ENCODE data around the gene ZFYVE9.
A peak's percentile ranks its signal among the peaks of the same experiment; 100 is the strongest.

The ZFYVE9 gene

DNA sequence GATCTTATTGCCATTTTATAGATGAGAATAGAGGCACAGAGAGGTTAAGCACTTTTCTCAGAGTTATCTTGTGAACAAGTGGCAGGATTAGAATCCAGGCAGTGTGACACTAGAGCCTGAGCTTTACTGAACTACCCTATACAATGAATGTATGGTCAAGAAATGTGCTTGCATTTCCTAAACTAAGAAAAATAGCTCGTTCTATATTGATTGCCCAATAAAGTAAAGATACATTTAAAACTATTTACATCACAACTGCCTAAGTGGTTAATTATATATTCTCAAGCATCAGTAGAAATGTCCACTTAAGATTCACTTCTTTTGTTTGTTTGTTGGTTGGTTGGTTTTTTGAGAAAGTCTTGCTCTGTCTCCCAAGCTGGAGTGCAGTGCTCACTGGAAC lies 91.6 kb downstream of the ZFYVE9 start:
- ChIA-PET CTCF (no interaction called here), POLR2A (no interaction called here)
- Histone ChIP-seq H3K27ac (ENCODE audit: extremely low read depth, low read depth, low read length) (no peak overlapping the region), H3K4me3 (ENCODE audit: low read depth, low read length) (no peak overlapping the region), H3K9me3 (ENCODE audit: control insufficient read depth, insufficient read depth, low read depth, low read length) (no peaks in the 10 kb centered on the region), H3K4me1 (ENCODE audit: control insufficient read depth, insufficient read depth, low read length) (no peaks in the 10 kb centered on the region), H3K36me3 (ENCODE audit: control insufficient read depth in 2 of 2, insufficient read depth in 1 of 2, low read length in 2 of 2) (no peaks in the 10 kb centered on the region)
- TF ChIP-seq SCRT1 (tag by site-specific recombination; IDR thresholded peaks at IDR 0.05; ENCODE audit: borderline replicate concordance) (no peak), ZNF660 (tag by site-specific recombination; IDR thresholded peaks at IDR 0.05) (peak; percentile 64; the same call in 1 of the 2 replicates), ZNF561 (tag by site-specific recombination; IDR thresholded peaks at IDR 0.05; ENCODE audit: borderline replicate concordance) (no peak), ZNF707 (tag by site-specific recombination; IDR thresholded peaks at IDR 0.05) (no peak), ZNF558 (tag by site-specific recombination; IDR thresholded peaks at IDR 0.05) (no peak), ZNF596 (tag by site-specific recombination; IDR thresholded peaks at IDR 0.05) (0 out of 2 replicates have a peak, but pooled peaks have one; percentile 20), ZNF571 (tag by site-specific recombination; IDR thresholded peaks at IDR 0.05) (no peak)

- H3K4me3 ChIP-seq (ENCODE audit: low read depth, low read length) = no peak overlapping the region
- POLR2A ChIA-PET = no interaction called here
Measured at GRCh38 chr1:52234014-52234413, 92.1 kb downstream of the ZFYVE9 start.

GRCh38 chr1:52234708-52235107 lies 92.8 kb downstream of the ZFYVE9 start:
- H3K36me3 ChIP-seq (ENCODE audit: control insufficient read depth in 2 of 2, insufficient read depth in 1 of 2, low read length in 2 of 2) = no peaks in the 10 kb centered on the region
- CTCF ChIA-PET = no interaction called here
- H3K4me1 ChIP-seq (ENCODE audit: control insufficient read depth, insufficient read depth, low read length) = no peaks in the 10 kb centered on the region
- no peak overlapping the region for H3K27ac ChIP-seq (ENCODE audit: extremely low read depth, low read depth, low read length)
- H3K4me3 ChIP-seq (ENCODE audit: low read depth, low read length) = no peak overlapping the region
- POLR2A ChIA-PET = no interaction called here
- H3K9me3 ChIP-seq (ENCODE audit: control insufficient read depth, insufficient read depth, low read depth, low read length) = no peaks in the 10 kb centered on the region
- TF ChIP-seq, protein P1, sequence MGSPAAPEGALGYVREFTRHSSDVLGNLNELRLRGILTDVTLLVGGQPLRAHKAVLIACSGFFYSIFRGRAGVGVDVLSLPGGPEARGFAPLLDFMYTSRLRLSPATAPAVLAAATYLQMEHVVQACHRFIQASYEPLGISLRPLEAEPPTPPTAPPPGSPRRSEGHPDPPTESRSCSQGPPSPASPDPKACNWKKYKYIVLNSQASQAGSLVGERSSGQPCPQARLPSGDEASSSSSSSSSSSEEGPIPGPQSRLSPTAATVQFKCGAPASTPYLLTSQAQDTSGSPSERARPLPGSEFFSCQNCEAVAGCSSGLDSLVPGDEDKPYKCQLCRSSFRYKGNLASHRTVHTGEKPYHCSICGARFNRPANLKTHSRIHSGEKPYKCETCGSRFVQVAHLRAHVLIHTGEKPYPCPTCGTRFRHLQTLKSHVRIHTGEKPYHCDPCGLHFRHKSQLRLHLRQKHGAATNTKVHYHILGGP (tag by site-specific recombination; IDR thresholded peaks at IDR 0.05) = no peak
- no peak for TF ChIP-seq ZBTB26 (tag by site-specific recombination; optimal IDR thresholded peaks at IDR 0.05)
- no peak for TF ChIP-seq ZNF223 (tag by site-specific recombination; IDR thresholded peaks at IDR 0.05)
- TF ChIP-seq ZNF621 (tag by site-specific recombination; IDR thresholded peaks at IDR 0.05) = no peak
- TF ChIP-seq ZXDB (tag by site-specific recombination; IDR thresholded peaks at IDR 0.05) = no peak
- TF ChIP-seq ZSCAN16 (tag by site-specific recombination; IDR thresholded peaks at IDR 0.05) = no peak
- no peak for TF ChIP-seq ZNF664 (tag by site-specific recombination; IDR thresholded peaks at IDR 0.05)
- TF ChIP-seq, protein P2, sequence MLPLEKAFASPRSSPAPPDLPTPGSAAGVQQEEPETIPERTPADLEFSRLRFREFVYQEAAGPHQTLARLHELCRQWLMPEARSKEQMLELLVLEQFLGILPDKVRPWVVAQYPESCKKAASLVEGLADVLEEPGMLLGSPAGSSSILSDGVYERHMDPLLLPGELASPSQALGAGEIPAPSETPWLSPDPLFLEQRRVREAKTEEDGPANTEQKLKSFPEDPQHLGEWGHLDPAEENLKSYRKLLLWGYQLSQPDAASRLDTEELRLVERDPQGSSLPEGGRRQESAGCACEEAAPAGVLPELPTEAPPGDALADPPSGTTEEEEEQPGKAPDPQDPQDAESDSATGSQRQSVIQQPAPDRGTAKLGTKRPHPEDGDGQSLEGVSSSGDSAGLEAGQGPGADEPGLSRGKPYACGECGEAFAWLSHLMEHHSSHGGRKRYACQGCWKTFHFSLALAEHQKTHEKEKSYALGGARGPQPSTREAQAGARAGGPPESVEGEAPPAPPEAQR (tag by site-specific recombination; IDR thresholded peaks at IDR 0.05) = no peak
- no peak for TF ChIP-seq ZNF26 (tag by site-specific recombination; IDR thresholded peaks at IDR 0.05)
- no peak for TF ChIP-seq ZNF830 (tag by site-specific recombination; IDR thresholded peaks at IDR 0.05; ENCODE audit: low read depth)
- TF ChIP-seq ZNF692 (tag by site-specific recombination; IDR thresholded peaks at IDR 0.05) = no peak
- no peak for TF ChIP-seq ZNF596 (tag by site-specific recombination; IDR thresholded peaks at IDR 0.05)

More at GRCh38 chr1:52234014-52234413, 92.1 kb downstream of the ZFYVE9 start:
- Histone ChIP-seq H3K27ac (ENCODE audit: extremely low read depth, low read depth, low read length) (no peak overlapping the region), H3K36me3 (ENCODE audit: control insufficient read depth in 2 of 2, insufficient read depth in 1 of 2, low read length in 2 of 2) (no peaks in the 10 kb centered on the region), H3K4me1 (ENCODE audit: control insufficient read depth, insufficient read depth, low read length) (no peaks in the 10 kb centered on the region), H3K9me3 (ENCODE audit: control insufficient read depth, insufficient read depth, low read depth, low read length) (no peaks in the 10 kb centered on the region)
- TF ChIP-seq KLF9 (tag by site-specific recombination; IDR thresholded peaks at IDR 0.05; ENCODE audit: low read depth) (no peak), ZNF394 (tag by site-specific recombination; IDR thresholded peaks at IDR 0.05; ENCODE audit: borderline replicate concordance) (no peak), HOXA7 (CRISPR knock-in tag; IDR thresholded peaks at IDR 0.05; ENCODE audit: borderline replicate concordance) (no peak), ZNF707 (tag by site-specific recombination; IDR thresholded peaks at IDR 0.05) (no peak), ZNF830 (tag by site-specific recombination; IDR thresholded peaks at IDR 0.05; ENCODE audit: low read depth) (no peak)
- CTCF ChIA-PET = no interaction called here

Data from HEK293 (cell line).